ENCODE results near the gene SLC6A20. TPM values are rescaled to one million over a fixed set of nuclear protein-coding genes. Genes with fewer than 3 reads are reported as not detected.
"Not testable (repeated sequence)": the region's sequence is repeated elsewhere in the genome, so short reads cannot be mapped to it uniquely, and the experiment has no call there.

The SLC6A20 gene
- total and polyA plus RNA-seq, 4 donors = 0.08 to 0.16 (median 0.10) TPM; not detected in 1

- H3K27me3 ChIP-seq (ENCODE audit: control insufficient read depth in 4 of 4, insufficient read depth in 4 of 4, low read length in 3 of 4); H3K27ac ChIP-seq (ENCODE audit: low read depth in 1 of 2, low read length in 2 of 2); H3K4me1 ChIP-seq (ENCODE audit: control insufficient read depth in 4 of 4, insufficient read depth in 4 of 4, low read length in 3 of 4); H3K9me3 ChIP-seq (ENCODE audit: control insufficient read depth in 4 of 4, low read length in 3 of 4); H3K9ac ChIP-seq (ENCODE audit: low read depth in 1 of 2, low read length in 2 of 2); H3K36me3 ChIP-seq (ENCODE audit: control insufficient read depth in 4 of 4, insufficient read depth in 3 of 4, low read depth in 1 of 4, low read length in 3 of 4); DNase-seq (ENCODE audit: low spot score); H3K4me3 ChIP-seq (ENCODE audit: low read depth in 1 of 3, low read length in 3 of 3): not testable (repeated sequence)
- WGBS = 76% methylated on average over 7 of the region's 7 CpGs
Measured at GRCh38 chr3:45757141-45757540, 39.2 kb downstream of the SLC6A20 start.

- TF ChIP-seq FOXA1 (IDR thresholded peaks at IDR 0.05) (no peak), JUND (IDR thresholded peaks at IDR 0.05) (no peak), GABPA (IDR thresholded peaks at IDR 0.05 in 1 of 2, conservative IDR thresholded peaks at IDR 0.05 in 1 of 2) (no peak), SP1 (IDR thresholded peaks at IDR 0.05) (no peak), NR2F2 (IDR thresholded peaks at IDR 0.05) (no peak), ATF3 (IDR thresholded peaks at IDR 0.05) (no peak), HNF4G (IDR thresholded peaks at IDR 0.05) (no peak), CTCF (IDR thresholded peaks at IDR 0.05; ENCODE audit: low read depth, low read length, missing input control) (no peak), EGR1 (IDR thresholded peaks at IDR 0.05; ENCODE audit: low read depth in 2 of 2) (no peak), MAX (IDR thresholded peaks at IDR 0.05) (no peak), HNF4A (conservative IDR thresholded peaks at IDR 0.05) (no peak), FOXA2 (IDR thresholded peaks at IDR 0.05) (no peak), RXRA (IDR thresholded peaks at IDR 0.05) (no peak), REST (IDR thresholded peaks at IDR 0.05) (no peak), YY1 (IDR thresholded peaks at IDR 0.05) (no peak), ZBTB33 (IDR thresholded peaks at IDR 0.05) (no peak)
- Histone ChIP-seq H3K4me3 (ENCODE audit: low read depth in 1 of 3, low read length in 3 of 3) (no peak overlapping the region), H3K27me3 (ENCODE audit: control insufficient read depth in 4 of 4, insufficient read depth in 4 of 4, low read length in 3 of 4) (no peaks in the 10 kb centered on the region), H3K9me3 (ENCODE audit: control insufficient read depth in 4 of 4, low read length in 3 of 4) (no peaks in the 10 kb centered on the region), H3K4me1 (ENCODE audit: control insufficient read depth in 4 of 4, insufficient read depth in 4 of 4, low read length in 3 of 4) (peaks cover 0 to 4% (median 2%) of the 10 kb centered on the region in 4 donors), H3K36me3 (ENCODE audit: control insufficient read depth in 4 of 4, insufficient read depth in 3 of 4, low read depth in 1 of 4, low read length in 3 of 4) (no peaks in the 10 kb centered on the region), H3K9ac (ENCODE audit: low read depth in 1 of 2, low read length in 2 of 2) (no peak overlapping the region), H3K27ac (ENCODE audit: low read depth in 1 of 2, low read length in 2 of 2) (no peak overlapping the region)
- WGBS = 88% methylated on average over 6 of the region's 6 CpGs
- DNase-seq (ENCODE audit: low spot score) = no peak
Measured at GRCh38 chr3:45756055-45756454, 40.3 kb downstream of the SLC6A20 start.
